Caco-2 (cell line): Measurements from ENCODE around the gene EXOSC6. TPM values are rescaled to one million over a fixed set of nuclear protein-coding genes. Genes with fewer than 3 reads are reported as not detected.

Source experiments
- BruUV-seq: library from RNA; stranded (reverse); fragments of 400-500 nt; replicated peaks from 2 replicates; lab custom pipeline; 2021; lab: Mats Ljungman, UMichigan
- CTCF ChIA-PET: fragments of 300-600 bp; sonication (Branson Sonifier 250); formaldehyde crosslinking; loops from one replicate; lab custom pipeline; 2022; ENCODE audit warnings: antibody characterized with exemption; lab: Charles Lee
- POLR2A ChIA-PET: fragments of 300-600 bp; sonication (Branson Sonifier 250); formaldehyde crosslinking; loops from one replicate; lab custom pipeline; 2022; ENCODE audit warnings: antibody characterized with exemption; lab: Charles Lee
- DNase-seq, 2 experiments: peaks; one replicate each; pipeline versions ENCODE4 v3.0.0 to v3.0.0-alpha.2; 2020 to 2022
- H3K27me3 ChIP-seq: replicated peaks from 2 replicates; pipeline ENCODE4 v1.6.0; 2011; ENCODE audit warnings: low read length; ENCODE audit not compliant: control insufficient read depth, insufficient read depth
- H3K36me3 ChIP-seq: 2 replicates; pipeline ENCODE4 v1.5.1; 2011; ENCODE audit warnings: low read length; ENCODE audit not compliant: control insufficient read depth, insufficient read depth
- H3K4me1 ChIP-seq: fragments of 250-450 bp; sonication (Bioruptor Pico); 2 replicates; pipeline ENCODE4 v1.5.1; 2020; ENCODE audit warnings: mild to moderate bottlenecking
- H3K4me3 ChIP-seq: 2 replicates; pipeline ENCODE4 v1.5.1; 2011; ENCODE audit warnings: low read depth, mild to moderate bottlenecking, control low read depth, low read length
- H3K9me3 ChIP-seq: fragments of 250-450 bp; sonication (Bioruptor Pico); 2 replicates; pipeline ENCODE4 v1.5.1; 2020; ENCODE audit warnings: mild to moderate bottlenecking, moderate library complexity
- H3K27ac Mint-ChIP-seq: one replicate; pipeline ENCODE4 v1.8.0; 2022; ENCODE audit warnings: mixed read lengths; ENCODE audit not compliant: unreplicated experiment
- H3K27me3 Mint-ChIP-seq: one replicate; pipeline ENCODE4 v1.8.0; 2022; ENCODE audit warnings: mixed read lengths; ENCODE audit not compliant: insufficient read depth, unreplicated experiment
- H3K36me3 Mint-ChIP-seq: one replicate; pipeline ENCODE4 v1.8.0; 2022; ENCODE audit warnings: mild to moderate bottlenecking, mixed read lengths; ENCODE audit not compliant: insufficient read depth, unreplicated experiment
- H3K4me1 Mint-ChIP-seq: one replicate; pipeline ENCODE4 v1.8.0; 2022; ENCODE audit warnings: low read depth, mixed read lengths; ENCODE audit not compliant: unreplicated experiment
- H3K4me3 Mint-ChIP-seq: one replicate; pipeline ENCODE4 v1.8.0; 2022; ENCODE audit warnings: mild to moderate bottlenecking, moderate library complexity, mixed read lengths; ENCODE audit not compliant: unreplicated experiment
- H3K9me3 Mint-ChIP-seq: one replicate; pipeline ENCODE4 v1.8.0; 2022; ENCODE audit warnings: mixed read lengths; ENCODE audit not compliant: unreplicated experiment
- CTCF ChIP-seq, 2 experiments: fragments of 200-600 bp in 1 of 2; IDR thresholded peaks; 1 replicate in 1 of 2; 2 replicates in 1 of 2; pipeline versions ENCODE4 v1.5.1 to v1.8.0; 2011 to 2022; ENCODE audit warnings: antibody characterized with exemption in 1 of 2, control low read depth in 1 of 2, inconsistent platforms in 1 of 2, low read depth in 1 of 2, low read length in 1 of 2, mild to moderate bottlenecking in 1 of 2, moderate library complexity in 1 of 2; ENCODE audit not compliant: insufficient read depth in 1 of 2, severe bottlenecking in 1 of 2, unreplicated experiment in 1 of 2
- intact Hi-C: fragments of 100-400 bp; cut with micrococcal nuclease; formaldehyde crosslinking; loops from one replicate; pipeline ENCODE4 v1.10.0; 2022; ENCODE audit not compliant: unreplicated experiment
- total RNA-seq: library from RNA; stranded (reverse); gene quantifications from 2 replicates; pipeline ENCODE4 v1.2.3, GENCODE V29; 2022

The EXOSC6 gene
- total RNA-seq, 1 experiment from 2014 or later: 34.6 TPM

GRCh38 chr16:70276392-70276791 lies 24.7 kb upstream of the EXOSC6 start:
- no peak for TF ChIP-seq CTCF (IDR thresholded peaks at IDR 0.05; ENCODE audit: insufficient read depth in 1 of 2, low read depth in 1 of 2, low read length in 1 of 2, severe bottlenecking in 1 of 2, unreplicated experiment in 1 of 2)

GRCh38 chr16:70271696-70272095 lies 20.0 kb upstream of the EXOSC6 start:
- Mint-ChIP-seq H3K36me3 (peaks cover 99% of the 10 kb centered on the region), H3K4me1 (no peaks in the 10 kb centered on the region), H3K9me3 (no peaks in the 10 kb centered on the region), H3K4me3 (no peak overlapping the region), H3K27ac (no peak overlapping the region), H3K27me3 (no peaks in the 10 kb centered on the region)
- no TSS peak for BruUV-seq
- ChIA-PET POLR2A (no interaction called here), CTCF (interaction anchor here (1.8 kb wide), 1 partner anchor 20 kb away, joined by 8 read pairs; the partner anchor contains the start of gene EXOSC6)
- Histone ChIP-seq H3K27me3 (no peaks in the 10 kb centered on the region), H3K4me3 (no peak overlapping the region), H3K4me1 (no peaks in the 10 kb centered on the region), H3K36me3 (peaks cover 12% of the 10 kb centered on the region), H3K9me3 (no peaks in the 10 kb centered on the region)
- TF ChIP-seq CTCF (IDR thresholded peaks at IDR 0.05; ENCODE audit: insufficient read depth in 1 of 2, low read depth in 1 of 2, low read length in 1 of 2, severe bottlenecking in 1 of 2, unreplicated experiment in 1 of 2): no peak
- DNase-seq: no peak
- intact Hi-C loops: no loop called here

More at GRCh38 chr16:70276392-70276791, 24.7 kb upstream of the EXOSC6 start:
- Histone ChIP-seq H3K9me3 (no peaks in the 10 kb centered on the region), H3K36me3 (peaks cover 3% of the 10 kb centered on the region), H3K4me1 (no peaks in the 10 kb centered on the region), H3K4me3 (no peak overlapping the region), H3K27me3 (no peaks in the 10 kb centered on the region)
- Mint-ChIP-seq H3K9me3 (no peaks in the 10 kb centered on the region), H3K27ac (no peak overlapping the region), H3K4me1 (no peaks in the 10 kb centered on the region), H3K4me3 (no peak overlapping the region), H3K27me3 (no peaks in the 10 kb centered on the region), H3K36me3 (peaks cover 99% of the 10 kb centered on the region)
- intact Hi-C loops: no loop called here
- POLR2A ChIA-PET: no interaction called here
- CTCF ChIA-PET: no interaction called here
- DNase-seq: no peak
- no TSS peak for BruUV-seq

GRCh38 chr16:70270176-70270575 lies 18.4 kb upstream of the EXOSC6 start:
- intact Hi-C loops: no loop called here
- H3K4me3 Mint-ChIP-seq: no peak overlapping the region
- no peak for TF ChIP-seq CTCF (IDR thresholded peaks at IDR 0.05; ENCODE audit: insufficient read depth in 1 of 2, low read depth in 1 of 2, low read length in 1 of 2, severe bottlenecking in 1 of 2, unreplicated experiment in 1 of 2)
- no peak overlapping the region for H3K27ac Mint-ChIP-seq
- Histone ChIP-seq H3K27me3 (no peaks in the 10 kb centered on the region), H3K36me3 (peaks cover 16% of the 10 kb centered on the region), H3K4me3 (no peak overlapping the region), H3K4me1 (no peaks in the 10 kb centered on the region), H3K9me3 (no peaks in the 10 kb centered on the region)
- no peaks in the 10 kb centered on the region for H3K9me3 Mint-ChIP-seq
- H3K36me3 Mint-ChIP-seq: peaks cover 100% of the 10 kb centered on the region
- no TSS peak for BruUV-seq
- no peaks in the 10 kb centered on the region for H3K27me3 Mint-ChIP-seq
- POLR2A ChIA-PET: interaction anchor here (0.7 kb wide), 1 partner anchor 1713 kb away, joined by 5 read pairs; no protein-coding TSS in a partner anchor
- no peak for DNase-seq
- CTCF ChIA-PET: interaction anchor here (0.7 kb wide), 1 partner anchor 1280 kb away, joined by 3 read pairs; no protein-coding TSS in a partner anchor
- H3K4me1 Mint-ChIP-seq: no peaks in the 10 kb centered on the region
